GM23338 (cell line): Measurements from ENCODE around the gene ARG1. TPM values are rescaled to one million over a fixed set of nuclear protein-coding genes. Genes with fewer than 3 reads are reported as not detected.
A peak's percentile ranks its signal among the peaks of the same experiment; 100 is the strongest.

ENCODE experiments used
- ATAC-seq: fragments of 200-7000 bp; cut with Tn5 transposase; 3 replicates; pipeline ENCODE4 v1.9.1; 2020
- DNase-seq: peaks from one replicate; pipeline ENCODE4 v3.0.0-alpha.2; 2015; ENCODE audit warnings: low spot score
- H2AFZ ChIP-seq: fragments of 200-600 bp; sonication (generic); 2 replicates; pipeline ENCODE4 v1.8.0; 2016; ENCODE audit warnings: antibody characterized with exemption, mild to moderate bottlenecking, moderate library complexity
- H3F3A ChIP-seq: fragments of 200-600 bp; sonication (generic); replicated peaks from 2 replicates; pipeline ENCODE4 v1.8.0; 2017; ENCODE audit warnings: antibody characterized with exemption, mixed run types, low read depth
- H3K27ac ChIP-seq: fragments of 200-600 bp; sonication (generic); 2 replicates; pipeline ENCODE4 v1.6.1; 2016; ENCODE audit warnings: low read depth
- H3K27me3 ChIP-seq: fragments of 200-600 bp; sonication (generic); 2 replicates; pipeline ENCODE4 v1.8.0; 2016; ENCODE audit warnings: mild to moderate bottlenecking, mixed run types, moderate library complexity; ENCODE audit not compliant: insufficient read depth
- H3K36me3 ChIP-seq: fragments of 200-600 bp; sonication (generic); 2 replicates; pipeline ENCODE4 v1.8.0; 2016; ENCODE audit warnings: mild to moderate bottlenecking; ENCODE audit not compliant: insufficient read depth
- H3K4me1 ChIP-seq: fragments of 200-600 bp; sonication (generic); 2 replicates; pipeline ENCODE4 v1.8.0; 2016; ENCODE audit warnings: mild to moderate bottlenecking, moderate library complexity; ENCODE audit not compliant: insufficient read depth
- H3K4me2 ChIP-seq: fragments of 200-600 bp; sonication (generic); 2 replicates; pipeline ENCODE4 v1.7.1; 2017; ENCODE audit warnings: mixed run types
- H3K4me3 ChIP-seq: fragments of 200-600 bp; sonication (generic); 2 replicates; pipeline ENCODE4 v1.6.1; 2016; ENCODE audit warnings: mixed run types
- H3K79me2 ChIP-seq: fragments of 200-600 bp; sonication (generic); replicated peaks from 2 replicates; pipeline ENCODE4 v1.8.0; 2017; ENCODE audit warnings: mild to moderate bottlenecking; ENCODE audit not compliant: insufficient read depth
- H3K9me2 ChIP-seq: fragments of 200-600 bp; sonication (generic); 2 replicates; pipeline ENCODE4 v1.8.0; 2017; ENCODE audit not compliant: insufficient read depth
- H4K20me1 ChIP-seq: fragments of 200-600 bp; sonication (generic); replicated peaks from 2 replicates; pipeline ENCODE4 v1.8.0; 2017; ENCODE audit warnings: mild to moderate bottlenecking; ENCODE audit not compliant: insufficient read depth
- H3K27ac Mint-ChIP-seq: 2 replicates; pipeline ENCODE4 v1.8.0; 2020; ENCODE audit warnings: inconsistent platforms, mild to moderate bottlenecking, moderate library complexity, mixed read lengths
- H3K27me3 Mint-ChIP-seq: 3 replicates; pipeline ENCODE4 v1.8.0; 2022; ENCODE audit warnings: low read depth, mild to moderate bottlenecking, moderate library complexity, mixed read lengths, inconsistent platforms; ENCODE audit not compliant: insufficient read depth, poor library complexity
- H3K36me3 Mint-ChIP-seq: 3 replicates; pipeline ENCODE4 v1.8.0; 2021; ENCODE audit warnings: low read depth, mild to moderate bottlenecking, inconsistent platforms, moderate library complexity, mixed read lengths
- H3K4me1 Mint-ChIP-seq: 3 replicates; pipeline ENCODE4 v1.8.0; 2020; ENCODE audit warnings: mild to moderate bottlenecking, inconsistent platforms, mixed read lengths
- H3K4me3 Mint-ChIP-seq: 3 replicates; pipeline ENCODE4 v1.8.0; 2021; ENCODE audit warnings: moderate library complexity, mild to moderate bottlenecking, inconsistent platforms, mixed read lengths
- H3K9me3 Mint-ChIP-seq: 3 replicates; pipeline ENCODE4 v1.8.0; 2020; ENCODE audit warnings: moderate library complexity, mild to moderate bottlenecking, inconsistent platforms, mixed read lengths
- CREB1 ChIP-seq: fragments of 250-450 bp; sonication (Bioruptor Pico); IDR thresholded peaks from 2 replicates; pipeline ENCODE4 v1.5.0; 2020; ENCODE audit warnings: low read depth, mild to moderate bottlenecking, moderate library complexity
- CTCF ChIP-seq, 2 experiments: fragments of 200-600 bp in 1 of 2; sonication (generic) in 1 of 2; conservative IDR thresholded peaks; 2 replicates each; pipeline versions ENCODE4 v1.5.1 to v1.6.1; 2016 to 2017; ENCODE audit warnings: antibody characterized with exemption in 2 of 2, low read depth in 2 of 2, mild to moderate bottlenecking in 2 of 2, moderate library complexity in 1 of 2
- ETS1 ChIP-seq: IDR thresholded peaks from 2 replicates; pipeline ENCODE4 v1.6.1; 2016; ENCODE audit warnings: antibody characterized with exemption
- EZH2phosphoT487 ChIP-seq: fragments of 200-600 bp; sonication (generic); IDR thresholded peaks from one replicate; pipeline ENCODE4 v1.8.1; 2018; ENCODE audit warnings: antibody characterized with exemption; ENCODE audit not compliant: unreplicated experiment
- JUNB ChIP-seq: IDR thresholded peaks from one replicate; pipeline ENCODE4 v1.6.1; 2016; ENCODE audit warnings: antibody characterized with exemption; ENCODE audit not compliant: unreplicated experiment
- NANOG ChIP-seq: IDR thresholded peaks from 2 replicates; pipeline ENCODE4 v1.6.1; 2016; ENCODE audit warnings: antibody characterized with exemption, borderline replicate concordance
- POLR2AphosphoS5 ChIP-seq: IDR thresholded peaks from 2 replicates; pipeline ENCODE4 v1.6.1; 2016; ENCODE audit warnings: antibody characterized with exemption, low read depth
- ZNF114 ChIP-seq: fragments of 250-450 bp; sonication (Bioruptor Pico); IDR thresholded peaks from 2 replicates; pipeline ENCODE4 v1.5.0; 2020; ENCODE audit warnings: mild to moderate bottlenecking, moderate library complexity
- ZNF331 ChIP-seq: fragments of 250-450 bp; sonication (Bioruptor Pico); IDR thresholded peaks from 2 replicates; pipeline ENCODE4 v1.5.0; 2020; ENCODE audit warnings: low read depth, mild to moderate bottlenecking, moderate library complexity
- polyA plus RNA-seq: library from polyadenylated mRNA; unstranded; fragments of >200 nt; fragmentation: Nextera tagmentation; extraction: Ambion mirVana; gene quantifications from 2 replicates; pipeline ENCODE4 v1.2.1, GENCODE V29; 2016
- total RNA-seq: library from RNA; depleted of rRNA; stranded (reverse); fragments of >200 nt; shearing (Covaris generic); gene quantifications from 2 replicates; pipeline ENCODE4 v1.2.3, GENCODE V29; 2014
- TF ChIP-seq, protein P1 (sequence below): IDR thresholded peaks from one replicate; pipeline ENCODE4 v1.6.1; 2018; ENCODE audit warnings: antibody characterized with exemption; ENCODE audit not compliant: unreplicated experiment

Gene ARG1
- total and polyA plus RNA-seq, 2 experiments from 2014 or later = 0.18 TPM; not detected in 1

- Mint-ChIP-seq H3K4me3 (peak within 1 kb of the TSS; percentile 93), H3K4me1 (peaks cover 6% of the 10 kb centered on the region), H3K9me3 (no peaks in the 10 kb centered on the region), H3K27ac (peak within 1 kb of the TSS; percentile 93), H3K27me3 (peaks cover 3% of the 10 kb centered on the region), H3K36me3 (no peaks in the 10 kb centered on the region; the same call in 2 of the 3 replicates)
- DNase-seq = peak; percentile 98
- no peaks in the 10 kb centered on the region for H3K27me3 ChIP-seq
- 0 out of 2 replicates have a peak, but pooled peaks cover 3% of the 10 kb centered on the region for H3F3A ChIP-seq
- H3K27ac ChIP-seq = peak within 1 kb of the TSS; percentile 84
- H3K4me3 ChIP-seq = peak within 1 kb of the TSS; percentile 73
- H3K36me3 ChIP-seq = peaks cover 1% of the 10 kb centered on the region; the same call in 1 of the 2 replicates
- peaks cover 7% of the 10 kb centered on the region for H3K79me2 ChIP-seq
- no peaks in the 10 kb centered on the region for H3K9me2 ChIP-seq
- no peaks in the 10 kb centered on the region for H3K4me1 ChIP-seq
- H4K20me1 ChIP-seq = no peaks in the 10 kb centered on the region
- peak; percentile 81 for TF ChIP-seq ZNF331 (CRISPR knock-in tag)
- peak; percentile 57 for TF ChIP-seq POLR2AphosphoS5
- TF ChIP-seq, protein P1, sequence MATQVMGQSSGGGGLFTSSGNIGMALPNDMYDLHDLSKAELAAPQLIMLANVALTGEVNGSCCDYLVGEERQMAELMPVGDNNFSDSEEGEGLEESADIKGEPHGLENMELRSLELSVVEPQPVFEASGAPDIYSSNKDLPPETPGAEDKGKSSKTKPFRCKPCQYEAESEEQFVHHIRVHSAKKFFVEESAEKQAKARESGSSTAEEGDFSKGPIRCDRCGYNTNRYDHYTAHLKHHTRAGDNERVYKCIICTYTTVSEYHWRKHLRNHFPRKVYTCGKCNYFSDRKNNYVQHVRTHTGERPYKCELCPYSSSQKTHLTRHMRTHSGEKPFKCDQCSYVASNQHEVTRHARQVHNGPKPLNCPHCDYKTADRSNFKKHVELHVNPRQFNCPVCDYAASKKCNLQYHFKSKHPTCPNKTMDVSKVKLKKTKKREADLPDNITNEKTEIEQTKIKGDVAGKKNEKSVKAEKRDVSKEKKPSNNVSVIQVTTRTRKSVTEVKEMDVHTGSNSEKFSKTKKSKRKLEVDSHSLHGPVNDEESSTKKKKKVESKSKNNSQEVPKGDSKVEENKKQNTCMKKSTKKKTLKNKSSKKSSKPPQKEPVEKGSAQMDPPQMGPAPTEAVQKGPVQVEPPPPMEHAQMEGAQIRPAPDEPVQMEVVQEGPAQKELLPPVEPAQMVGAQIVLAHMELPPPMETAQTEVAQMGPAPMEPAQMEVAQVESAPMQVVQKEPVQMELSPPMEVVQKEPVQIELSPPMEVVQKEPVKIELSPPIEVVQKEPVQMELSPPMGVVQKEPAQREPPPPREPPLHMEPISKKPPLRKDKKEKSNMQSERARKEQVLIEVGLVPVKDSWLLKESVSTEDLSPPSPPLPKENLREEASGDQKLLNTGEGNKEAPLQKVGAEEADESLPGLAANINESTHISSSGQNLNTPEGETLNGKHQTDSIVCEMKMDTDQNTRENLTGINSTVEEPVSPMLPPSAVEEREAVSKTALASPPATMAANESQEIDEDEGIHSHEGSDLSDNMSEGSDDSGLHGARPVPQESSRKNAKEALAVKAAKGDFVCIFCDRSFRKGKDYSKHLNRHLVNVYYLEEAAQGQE = no peak
- no peak for TF ChIP-seq EZH2phosphoT487
- no peak for TF ChIP-seq JUNB
- 0 out of 2 replicates have a peak, but pooled peaks have one; percentile 79 for TF ChIP-seq ZNF114 (CRISPR knock-in tag)
- peak; percentile 70 for TF ChIP-seq NANOG
- TF ChIP-seq ETS1 = peak; percentile 95
- peak; percentile 94 to 100 for TF ChIP-seq CTCF (conservative IDR thresholded peaks at IDR 0.05; ENCODE audit: low read depth in 2 of 2)
- TF ChIP-seq CREB1 (CRISPR knock-in tag) = peak; percentile 83
- H3K4me2 ChIP-seq = peak within 1 kb of the TSS; percentile 92
- ATAC-seq = peak; percentile 99
- peak within 1 kb of the TSS; percentile 98 for H2AFZ ChIP-seq
These were observed 55.0 kb downstream of the ARG1 start, which contains the start of gene MED23 for GRCh38 chr6:131627724-131628682. Gene MED23 (minus strand): TSS chr6:131628242. CDS start chr6:131628049, 193 bp downstream.
